Measurements from ENCODE around the gene NFE2L1. TPM values are rescaled to one million over a fixed set of nuclear protein-coding genes. Genes with fewer than 3 reads are reported as not detected.

NFE2L1 gene
- total and polyA plus RNA-seq, 2 of the 8 experiments (the other 6 are each of a cell fraction or from before 2014, with no cell fraction given) = 140 to 143 TPM

DNA sequence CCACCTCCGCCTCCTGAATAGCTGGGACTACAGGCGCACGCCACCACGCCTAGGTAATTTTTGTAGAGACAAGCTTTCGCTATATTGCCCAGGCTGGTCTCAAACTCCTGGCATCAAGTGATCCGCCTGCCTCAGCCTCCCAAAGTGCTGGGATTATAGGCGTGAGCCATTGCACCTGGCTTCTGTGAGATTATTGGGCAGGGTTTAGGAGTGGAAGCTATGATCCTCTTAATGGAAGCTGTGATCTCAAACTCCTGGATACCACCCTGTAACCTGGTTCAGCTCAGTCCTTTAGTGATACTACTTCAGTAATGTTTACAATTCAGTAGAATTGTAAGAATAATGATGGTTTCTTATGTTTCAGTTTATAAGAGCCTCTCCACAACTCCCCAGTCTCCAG, 14.1 kb downstream of the NFE2L1 start:
- H3K9me3 ChIP-seq (ENCODE audit: insufficient read depth in 2 of 2, low read depth in 1 of 2, low read length in 1 of 2) = no peaks in the 10 kb centered on the region
- H4K8ac ChIP-seq (ENCODE audit: extremely low read depth, insufficient read depth, low read length) = no peak overlapping the region
- TF ChIP-seq JUND (IDR thresholded peaks at IDR 0.05; ENCODE audit: low read length) (no peak), RAD21 (IDR thresholded peaks at IDR 0.05 in 1 of 2, conservative IDR thresholded peaks at IDR 0.05 in 1 of 2; ENCODE audit: low read depth in 2 of 2, low read length in 2 of 2) (no peak), BRCA1 (IDR thresholded peaks at IDR 0.05; ENCODE audit: low read depth, low read length) (no peak), KDM1A (IDR thresholded peaks at IDR 0.05; ENCODE audit: borderline replicate concordance, low read length) (no peak), CHD1 (IDR thresholded peaks at IDR 0.05; ENCODE audit: low read depth, low read length) (no peak), SP1 (IDR thresholded peaks at IDR 0.05; ENCODE audit: low read depth, low read length) (no peak), SIRT6 (IDR thresholded peaks at IDR 0.05; ENCODE audit: low read length) (no peak), KDM5A (IDR thresholded peaks at IDR 0.05; ENCODE audit: low read length) (no peak), MAFK (IDR thresholded peaks at IDR 0.05; ENCODE audit: low read depth, low read length) (no peak)
- TF ChIP-seq, protein P1, sequence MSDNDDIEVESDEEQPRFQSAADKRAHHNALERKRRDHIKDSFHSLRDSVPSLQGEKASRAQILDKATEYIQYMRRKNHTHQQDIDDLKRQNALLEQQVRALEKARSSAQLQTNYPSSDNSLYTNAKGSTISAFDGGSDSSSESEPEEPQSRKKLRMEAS (IDR thresholded peaks at IDR 0.05) = no peak
- TF ChIP-seq, protein P2, sequence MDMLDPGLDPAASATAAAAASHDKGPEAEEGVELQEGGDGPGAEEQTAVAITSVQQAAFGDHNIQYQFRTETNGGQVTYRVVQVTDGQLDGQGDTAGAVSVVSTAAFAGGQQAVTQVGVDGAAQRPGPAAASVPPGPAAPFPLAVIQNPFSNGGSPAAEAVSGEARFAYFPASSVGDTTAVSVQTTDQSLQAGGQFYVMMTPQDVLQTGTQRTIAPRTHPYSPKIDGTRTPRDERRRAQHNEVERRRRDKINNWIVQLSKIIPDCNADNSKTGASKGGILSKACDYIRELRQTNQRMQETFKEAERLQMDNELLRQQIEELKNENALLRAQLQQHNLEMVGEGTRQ (IDR thresholded peaks at IDR 0.05; ENCODE audit: low read length) = no peak
- H3K18ac ChIP-seq (ENCODE audit: extremely low read depth, low read length) = no peak overlapping the region
- FAIRE-seq = no peak
- no peak overlapping the region for H2AFZ ChIP-seq (ENCODE audit: low read length)
- H3K4me3 ChIP-seq (ENCODE audit: extremely low read depth in 1 of 4, insufficient read depth in 2 of 4, low read depth in 3 of 4, low read length in 4 of 4) = no peak overlapping the region
- H2AK5ac ChIP-seq (ENCODE audit: low read depth, low read length) = no peak overlapping the region
- no peak overlapping the region for H3K56ac ChIP-seq (replicated peaks; ENCODE audit: insufficient read length, low read depth, low read length)
- peaks cover 0 to 29% of the 10 kb centered on the region in 2 experiments; a peak in 2 of 4 replicates for H3K79me2 ChIP-seq (ENCODE audit: control insufficient read depth in 1 of 2, insufficient read depth in 2 of 2, low read length in 2 of 2)
- H3K36me3 ChIP-seq (ENCODE audit: control insufficient read depth in 2 of 4, insufficient read depth in 4 of 4, low read length in 3 of 4) = peaks cover 33 to 79% (median 50%) of the 10 kb centered on the region in 4 experiments
- WGBS, 2 experiments (ENCODE audit: extremely low coverage in 1 of 2, insufficient coverage in 1 of 2, insufficient read length in 1 of 2, insufficient replicate concordance in 2 of 2, low coverage in 1 of 2, low lambda C conversion rate in 2 of 2, missing lambda C conversion rate in 1 of 2) = 91% methylated on average over 7 of the region's 7 CpGs; no CpG with 5 or more reads in 1 of the 2 experiments
- no peaks in the 10 kb centered on the region for H3K27me3 ChIP-seq (replicated peaks in 1 of 4; ENCODE audit: control insufficient read depth in 3 of 4, extremely low read depth in 1 of 4, insufficient read depth in 3 of 4, low read length in 3 of 4)
- peaks cover 12% of the 10 kb centered on the region for H3K79me1 ChIP-seq (ENCODE audit: low read depth, low read length)
- H3K4me1 ChIP-seq (replicated peaks in 1 of 4; ENCODE audit: control insufficient read depth in 3 of 4, insufficient read depth in 4 of 4, low read length in 3 of 4) = peaks cover 0 to 4% (median 2%) of the 10 kb centered on the region in 4 experiments; a peak in 3 of 7 replicates
- DNase-seq (ENCODE audit: low read depth in 1 of 2, low spot score in 2 of 2) = no peak
- no peak overlapping the region for H3K23ac ChIP-seq (ENCODE audit: insufficient read length)
- H3K27ac ChIP-seq (ENCODE audit: low read depth, low read length) = no peak overlapping the region
- ChIA-PET POLR2A (ENCODE audit: partially characterized antibody) (interaction anchor here (0.6 to 41.8 kb wide), 9 partner anchors 6 to 77 kb away, joined by 3 to 1227 read pairs (median 3); partner anchors contain the start of genes COPZ2 and NFE2L1), CTCF (ENCODE audit: partially characterized antibody) (interaction anchor here (0.7 to 14.5 kb wide), 12 partner anchors 10 to 213 kb away, joined by 3 to 203 read pairs (median 4); no protein-coding TSS in a partner anchor)
- H3K23me2 ChIP-seq (ENCODE audit: low read depth, low read length) = no peaks in the 10 kb centered on the region
- H4K20me1 ChIP-seq (replicated peaks in 1 of 2; ENCODE audit: control insufficient read depth in 1 of 2, insufficient read depth in 2 of 2, low read length in 2 of 2) = peaks cover 15 to 38% of the 10 kb centered on the region in 2 experiments
- H2BK20ac ChIP-seq (ENCODE audit: low read length) = no peak overlapping the region
- no peak overlapping the region for H2BK5ac ChIP-seq (ENCODE audit: low read depth, low read length)
- no peak overlapping the region for H2BK15ac ChIP-seq (ENCODE audit: low read length)
- H4K5ac ChIP-seq (ENCODE audit: insufficient read length, low read depth, low read length) = no peak overlapping the region
- H2BK120ac ChIP-seq (replicated peaks; ENCODE audit: low read depth, low read length) = no peak overlapping the region
- no peak overlapping the region for H3K4me2 ChIP-seq (ENCODE audit: insufficient read depth in 1 of 2, low read depth in 2 of 2, low read length in 2 of 2)
- H3K9ac ChIP-seq (replicated peaks in 1 of 4; ENCODE audit: extremely low read depth in 1 of 4, low read depth in 3 of 4, low read length in 3 of 4) = no peak overlapping the region
- H3K4ac ChIP-seq (replicated peaks; ENCODE audit: insufficient read length, low read depth, low read length) = no peak overlapping the region
- H4K91ac ChIP-seq (replicated peaks; ENCODE audit: insufficient read length, low read length) = no peak overlapping the region
- H2BK12ac ChIP-seq (ENCODE audit: low read depth, low read length) = no peak overlapping the region
- H3K14ac ChIP-seq (ENCODE audit: insufficient read length) = no peak overlapping the region

Measured in H1 (cell line).